Fibroblast of pulmonary artery (primary cell): ENCODE measurements around the gene BSN.
A peak's percentile ranks its signal among the peaks of the same experiment; 100 is the strongest.

Source experiments
- DNase-seq: peaks from one replicate; pipeline ENCODE4 v3.0.0-alpha.2; 2010; ENCODE audit warnings: low read depth
- H3K4me3 ChIP-seq: replicated peaks from 2 replicates; pipeline ENCODE4 v1.5.1; 2011; ENCODE audit warnings: low read depth, mild to moderate bottlenecking, control low read depth, low read length, moderate library complexity
- CTCF ChIP-seq: IDR thresholded peaks from 2 replicates; pipeline ENCODE4 v1.5.1; 2011; ENCODE audit warnings: mild to moderate bottlenecking, control low read depth, low read length, inconsistent platforms; ENCODE audit errors: missing control alignments

BSN gene

GRCh38 chr3:49700453-49701128 is 146.3 kb downstream of the BSN start:
- TF ChIP-seq CTCF, result no peak

GRCh38 chr3:49701388-49702077 is 147.3 kb downstream of the BSN start:
- H3K4me3 ChIP-seq, result no peak overlapping the region
- TF ChIP-seq CTCF, result peak; percentile 56
- no peak for DNase-seq

More at GRCh38 chr3:49700453-49701128, 146.3 kb downstream of the BSN start:
- no peak for DNase-seq
- no peak overlapping the region for H3K4me3 ChIP-seq

GRCh38 chr3:49702672-49703071 is 148.4 kb downstream of the BSN start:
- no peak for TF ChIP-seq CTCF
- no peak for DNase-seq
- no peak overlapping the region for H3K4me3 ChIP-seq

- TF ChIP-seq CTCF, result peak; percentile 91
- no peak overlapping the region for H3K4me3 ChIP-seq
- peak; percentile 74 for DNase-seq
These were observed 149.2 kb downstream of the BSN start for GRCh38 chr3:49703443-49703927.

- H3K4me3 ChIP-seq, result no peak overlapping the region
- no peak for DNase-seq
- TF ChIP-seq CTCF, result no peak
These were observed 149.7 kb downstream of the BSN start for GRCh38 chr3:49703956-49704355.

- DNase-seq, result no peak
- TF ChIP-seq CTCF, result no peak
These were observed 150.4 kb downstream of the BSN start for GRCh38 chr3:49704629-49705028.

More at GRCh38 chr3:49704629-49705028, 150.4 kb downstream of the BSN start:
- H3K4me3 ChIP-seq, result no peak overlapping the region
